Fibroblast of pulmonary artery (primary cell): ENCODE data around the gene AGPAT1.

Experiments used
- DNase-seq: peaks from one replicate; pipeline ENCODE4 v3.0.0-alpha.2; 2010; ENCODE audit warnings: low read depth
- H3K4me3 ChIP-seq: replicated peaks from 2 replicates; pipeline ENCODE4 v1.5.1; 2011; ENCODE audit warnings: low read depth, mild to moderate bottlenecking, control low read depth, low read length, moderate library complexity
- CTCF ChIP-seq: IDR thresholded peaks from 2 replicates; pipeline ENCODE4 v1.5.1; 2011; ENCODE audit warnings: mild to moderate bottlenecking, control low read depth, low read length, inconsistent platforms; ENCODE audit errors: missing control alignments

The AGPAT1 gene

GRCh38 chr6:32120573-32121059, 55.3 kb downstream of the AGPAT1 start:
- no peak for DNase-seq
- TF ChIP-seq CTCF, result no peak
- H3K4me3 ChIP-seq, result no peak overlapping the region

GRCh38 chr6:32118782-32119628, 56.9 kb downstream of the AGPAT1 start:
- H3K4me3 ChIP-seq, result no peak overlapping the region
- TF ChIP-seq CTCF, result peak; percentile 97
- peak; percentile 92 for DNase-seq
